ENCODE data around the gene IRF7.
A peak's percentile ranks its signal among the peaks of the same experiment; 100 is the strongest.
"Not testable (repeated sequence)": the region's sequence is repeated elsewhere in the genome, so short reads cannot be mapped to it uniquely, and the experiment has no call there.

IRF7 gene

GRCh38 chr11:615504-616319, at the start of gene IRF7:
Gene IRF7 (minus strand): TSS chr11:615950. CDS start chr11:615364, 586 bp downstream.
- peak; percentile 81 for DNase-seq

- no peak for DNase-seq
These were observed 49.4 kb upstream of the IRF7 start for GRCh38 chr11:665062-665703.

GRCh38 chr11:662689-663274, 47.0 kb upstream of the IRF7 start:
- peak; percentile 35 for DNase-seq

GRCh38 chr11:660681-661444, 45.1 kb upstream of the IRF7 start:
- no peak for DNase-seq

DNA sequence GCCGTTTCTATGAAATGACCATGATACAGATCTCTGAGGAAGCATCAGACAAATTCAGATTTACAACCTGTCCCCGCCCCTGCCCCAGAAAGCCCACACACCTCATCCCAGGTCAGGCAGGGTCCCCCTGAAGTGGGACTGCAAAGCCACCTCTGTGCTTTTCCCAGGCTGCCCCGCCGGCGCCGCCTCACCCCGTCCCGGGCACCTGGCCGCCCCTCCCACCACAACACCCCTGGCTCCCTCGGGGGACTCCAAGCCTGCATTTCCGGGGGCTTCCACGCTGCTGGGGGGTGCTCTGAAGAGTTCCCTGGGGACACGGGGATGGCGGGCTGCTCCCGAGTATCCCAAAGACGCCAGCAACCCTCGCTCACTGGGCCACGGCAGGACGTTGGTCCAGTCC, 44.5 kb upstream of the IRF7 start:
- DNase-seq, result no peak

- no peak for DNase-seq
These were observed 43.9 kb upstream of the IRF7 start for GRCh38 chr11:659532-660085.

DNA sequence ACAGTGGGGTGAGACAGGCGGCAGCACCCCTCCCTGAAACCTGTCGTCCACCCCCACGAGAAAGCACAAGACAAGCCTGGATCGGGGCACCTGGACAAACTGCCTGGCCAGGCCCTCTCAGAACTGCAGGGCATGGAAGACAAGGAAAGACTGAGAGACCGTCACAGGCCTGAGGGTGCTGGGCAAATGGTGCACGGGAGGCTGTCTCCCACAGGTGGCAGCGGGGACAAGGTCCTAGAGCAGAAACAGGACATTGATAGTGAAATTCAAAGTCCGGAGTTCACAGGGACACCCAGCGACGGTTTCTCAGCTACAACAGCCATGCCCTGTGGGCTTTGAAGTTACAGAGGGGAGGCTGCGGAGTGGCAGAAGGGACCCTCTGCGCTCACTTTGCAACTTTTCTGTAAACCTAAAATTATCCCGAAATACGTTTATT, 42.0 kb upstream of the IRF7 start:
- no peak for DNase-seq

DNA sequence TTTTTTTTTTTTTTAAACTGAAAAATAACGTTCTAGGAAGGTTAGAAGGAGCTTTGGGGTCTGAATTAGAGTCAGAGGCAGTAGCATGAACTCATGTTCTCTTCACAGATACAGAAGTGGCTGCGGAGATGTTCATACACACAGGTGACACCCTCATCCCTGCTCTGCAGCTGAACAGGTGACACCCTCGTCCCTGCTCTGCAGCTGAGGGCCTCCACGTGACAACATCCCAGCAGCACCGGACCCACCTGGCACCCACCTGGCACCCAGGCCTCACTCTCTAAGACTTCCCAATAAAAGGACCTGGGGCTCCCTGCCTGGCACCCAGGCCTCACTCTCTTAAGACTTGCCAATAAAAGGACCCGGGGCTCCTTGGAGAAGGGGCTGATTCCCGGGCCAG, 41.1 kb upstream of the IRF7 start:
- DNase-seq, result no peak

GRCh38 chr11:656426-656825, 40.7 kb upstream of the IRF7 start:
- DNase-seq, result no peak

- DNase-seq, result no peak
These were observed 39.4 kb upstream of the IRF7 start for GRCh38 chr11:655036-655726.

GRCh38 chr11:654444-654843, 38.7 kb upstream of the IRF7 start:
- not testable (repeated sequence) for DNase-seq

DNA sequence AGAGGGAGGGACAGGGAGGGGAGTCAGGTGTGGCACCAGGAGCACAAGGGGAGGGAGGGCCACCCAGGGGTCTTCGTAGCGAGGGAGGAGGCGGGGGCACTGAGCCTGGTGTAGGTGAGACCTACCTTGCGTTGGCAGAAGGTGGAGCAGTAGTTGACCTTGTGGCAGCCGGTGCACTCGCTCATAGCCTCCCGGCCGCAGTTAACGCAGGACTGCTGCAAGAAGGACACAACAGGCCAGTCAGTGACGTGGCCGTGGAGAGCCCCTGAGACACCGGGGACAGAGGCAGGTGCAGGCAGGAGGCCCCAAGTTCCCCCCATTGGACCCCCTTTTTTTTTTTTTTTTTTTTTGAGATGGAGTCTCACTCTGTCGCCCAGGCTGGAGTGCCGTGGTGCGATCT, 38.1 kb upstream of the IRF7 start:
- no peak for DNase-seq

GRCh38 chr11:653136-653535, 37.4 kb upstream of the IRF7 start:
- not testable (repeated sequence) for DNase-seq

GRCh38 chr11:650482-650881, 34.7 kb upstream of the IRF7 start:
- no peak for DNase-seq

- not testable (repeated sequence) for DNase-seq
These were observed 32.0 kb upstream of the IRF7 start for GRCh38 chr11:647672-648158.

DNA sequence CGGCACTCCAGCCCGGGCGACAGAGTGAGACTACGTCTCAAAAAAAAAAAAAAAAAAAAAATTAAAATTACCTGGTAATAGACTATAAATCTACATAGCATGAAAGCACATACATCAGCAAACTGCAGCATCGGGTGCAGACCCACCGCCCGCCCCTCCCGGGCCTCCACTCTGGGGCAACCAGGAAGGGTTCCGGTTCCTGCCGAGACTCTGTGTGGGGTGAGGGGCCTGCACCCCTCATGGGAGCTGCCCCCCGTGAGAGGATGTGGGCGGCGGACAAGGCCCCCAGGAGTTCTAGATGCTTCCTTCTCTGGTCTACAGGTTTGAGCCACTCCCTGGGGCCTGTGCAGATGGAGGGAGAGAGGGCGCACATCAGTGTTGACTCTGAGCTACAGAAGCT, 30.5 kb upstream of the IRF7 start:
- no peak for DNase-seq

GRCh38 chr11:645536-645935, 29.8 kb upstream of the IRF7 start:
- no peak for DNase-seq

GRCh38 chr11:643849-644738, 28.3 kb upstream of the IRF7 start:
- DNase-seq, result no peak

GRCh38 chr11:643366-643765, 27.6 kb upstream of the IRF7 start:
- no peak for DNase-seq

DNA sequence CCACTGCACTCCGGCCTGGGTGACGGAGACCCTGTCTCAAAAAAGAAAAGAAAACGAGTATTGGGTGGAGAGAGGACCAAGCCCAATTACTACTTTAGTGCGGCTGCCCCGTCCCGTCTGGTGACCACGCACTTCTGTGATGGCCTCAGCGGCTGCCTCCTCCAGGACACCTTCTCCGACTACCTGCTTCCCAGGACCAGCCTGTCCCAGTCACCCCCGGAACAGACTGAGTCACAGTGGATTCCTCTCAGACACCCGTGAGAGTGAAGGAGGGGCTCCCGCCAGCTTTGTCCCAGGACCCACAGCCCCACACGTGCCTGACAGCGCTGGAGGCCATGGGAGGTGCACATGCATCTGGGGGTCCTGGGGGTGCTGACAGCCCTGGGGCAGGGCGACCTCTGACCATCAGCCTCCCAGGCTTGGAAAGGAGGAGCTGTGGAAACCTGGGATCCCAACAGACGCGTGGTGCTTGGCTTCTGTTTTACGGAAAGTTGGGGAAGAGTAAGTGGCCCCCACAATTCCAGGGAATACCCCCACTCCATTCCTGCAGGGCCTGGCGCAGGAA, 26.1 kb upstream of the IRF7 start:
- DNase-seq, result no peak

Data from activated CD4-positive, alpha-beta T cell treated with anti-CD3 and anti-CD28 coated beads, Interleukin-2, amount 50 U/mL, for 1 hour (primary cell).